B cell (primary cell): ENCODE results near the gene PPP6R1. TPM values are rescaled to one million over a fixed set of nuclear protein-coding genes. Genes with fewer than 3 reads are reported as not detected.

Experiments
- ATAC-seq: fragments of 200-7000 bp; cut with Tn5 transposase; one replicate; pipeline ENCODE4 v1.10.0; 2021; ENCODE audit warnings: low read depth, mild to moderate bottlenecking, moderate number of reproducible peaks, moderate library complexity
- CTCF ChIA-PET: fragments of 350-600 bp; sonication (Branson Sonifier 250); formaldehyde crosslinking; loops from one replicate; lab custom pipeline; 2021; ENCODE audit warnings: antibody characterized with exemption, inconsistent platforms; lab: Charles Lee
- POLR2A ChIA-PET: fragments of 350-600 bp; sonication (Branson Sonifier 250); formaldehyde crosslinking; loops from one replicate; lab custom pipeline; 2021; ENCODE audit warnings: antibody characterized with exemption; lab: Charles Lee
- DNase-seq: peaks from one replicate; pipeline ENCODE4 v3.0.0; 2013
- H2AFZ ChIP-seq: 2 replicates; pipeline ENCODE4 v1.6.1; 2012; ENCODE audit warnings: mild to moderate bottlenecking, low read depth, low read length; ENCODE audit not compliant: insufficient read depth, poor library complexity, severe bottlenecking
- H3K27ac ChIP-seq, 2 donors: 1 replicate in 1 of 2; 2 replicates in 1 of 2; pipeline ENCODE4 v1.5.1; 2012 to 2013; ENCODE audit warnings: low read length in 2 of 2, mild to moderate bottlenecking in 2 of 2, moderate library complexity in 1 of 2
- H3K27me3 ChIP-seq, 4 experiments: fragments of 200-600 bp in 1 of 4; sonication (generic) in 1 of 4; replicated peaks in 1 of 4; 1 replicate in 2 of 4; 2 replicates in 2 of 4; pipeline versions ENCODE4 v1.6.1 to v1.7.0; 2013 to 2016; ENCODE audit warnings: low read length in 3 of 4, mild to moderate bottlenecking in 2 of 4, mixed read lengths in 1 of 4, moderate library complexity in 1 of 4; ENCODE audit not compliant: insufficient read depth in 4 of 4, control insufficient read depth in 3 of 4; ENCODE audit errors: control extremely low read depth in 1 of 4
- H3K36me3 ChIP-seq, 2 experiments: replicated peaks in 1 of 2; 1 replicate in 1 of 2; 2 replicates in 1 of 2; pipeline versions ENCODE4 v1.6.1 to v1.7.1; 2013; ENCODE audit warnings: low read length in 1 of 2; ENCODE audit not compliant: insufficient read depth in 2 of 2, control insufficient read depth in 1 of 2; ENCODE audit errors: control extremely low read depth in 1 of 2, extremely low read depth in 1 of 2
- H3K4me1 ChIP-seq, 2 donors: fragments of 200-600 bp in 1 of 2; sonication (generic) in 1 of 2; 1 replicate in 1 of 2; 2 replicates in 1 of 2; pipeline versions ENCODE4 v1.5.1 to v1.6.1; 2013 to 2017; ENCODE audit warnings: low read length in 2 of 2; ENCODE audit not compliant: control insufficient read depth in 2 of 2, insufficient read depth in 2 of 2
- H3K4me2 ChIP-seq: replicated peaks from 2 replicates; pipeline ENCODE3; 2012; ENCODE audit warnings: mild to moderate bottlenecking, low read depth, low read length; ENCODE audit not compliant: poor library complexity, severe bottlenecking
- H3K4me3 ChIP-seq, 5 experiments: fragments of 200-600 bp in 1 of 5; sonication (generic) in 1 of 5; 1 replicate in 3 of 5; 2 replicates in 2 of 5; pipeline versions ENCODE4 v1.5.1 to v1.7.0; 2011 to 2016; ENCODE audit warnings: low read length in 4 of 5, mild to moderate bottlenecking in 4 of 5, low read depth in 2 of 5, control low read depth in 1 of 5, moderate library complexity in 1 of 5; ENCODE audit not compliant: insufficient read depth in 1 of 5; ENCODE audit errors: control extremely low read depth in 1 of 5, extremely low read depth in 1 of 5
- H3K79me2 ChIP-seq: fragments of 200-600 bp; sonication (generic); one replicate; pipeline ENCODE4 v1.6.0; 2016; ENCODE audit warnings: low read length; ENCODE audit not compliant: control insufficient read depth, insufficient read depth
- H3K9ac ChIP-seq: fragments of 200-600 bp; sonication (generic); 2 replicates; pipeline ENCODE4 v1.6.1; 2017; ENCODE audit warnings: mild to moderate bottlenecking, low read length, moderate library complexity
- H3K9me3 ChIP-seq, 3 donors: one replicate each; pipeline versions ENCODE4 v1.6.1 to v1.7.1; 2013; ENCODE audit warnings: low read length in 2 of 3; ENCODE audit not compliant: control insufficient read depth in 2 of 3, insufficient read depth in 1 of 3; ENCODE audit errors: control extremely low read depth in 1 of 3
- H4K20me1 ChIP-seq: 2 replicates; pipeline ENCODE4 v1.6.0; 2012; ENCODE audit warnings: mild to moderate bottlenecking, low read length; ENCODE audit not compliant: insufficient read depth, control insufficient read depth, poor library complexity, severe bottlenecking
- H3K27ac Mint-ChIP-seq: one replicate; pipeline ENCODE4 v1.8.0; 2021; ENCODE audit warnings: mixed read lengths
- H3K27me3 Mint-ChIP-seq: one replicate; pipeline ENCODE4 v1.8.0; 2021; ENCODE audit warnings: mixed read lengths
- H3K4me1 Mint-ChIP-seq: one replicate; pipeline ENCODE4 v1.8.0; 2021; ENCODE audit warnings: mixed read lengths
- H3K4me3 Mint-ChIP-seq: one replicate; pipeline ENCODE4 v1.8.0; 2021; ENCODE audit warnings: mixed read lengths
- H3K9me3 Mint-ChIP-seq: one replicate; pipeline ENCODE4 v1.8.0; 2022; ENCODE audit warnings: mixed read lengths; ENCODE audit not compliant: insufficient read depth
- CTCF ChIP-seq: fragments of 200-600 bp; IDR thresholded peaks from one replicate; pipeline ENCODE4 v1.8.0; 2022; ENCODE audit warnings: antibody characterized with exemption, mild to moderate bottlenecking
- EZH2 ChIP-seq: IDR thresholded peaks from 2 replicates; pipeline ENCODE4 v1.6.1; 2012; ENCODE audit warnings: borderline replicate concordance, low read depth, mild to moderate bottlenecking, moderate library complexity, low read length; ENCODE audit not compliant: insufficient read depth, poor library complexity, severe bottlenecking
- WGBS: methylation state at CpG from one replicate; pipeline ENCODE4 v1.1.5; 2013; ENCODE audit warnings: missing lambda C conversion rate; ENCODE audit not compliant: insufficient coverage; 5-methylcytosine and 5-hydroxymethylcytosine counted together
- intact Hi-C: fragments of 100-400 bp; cut with micrococcal nuclease; formaldehyde crosslinking; loops from one replicate; pipeline ENCODE4 v1.10.0; 2022
- polyA plus RNA-seq: library from polyadenylated mRNA; depleted of rRNA; stranded (reverse); fragments of >200 nt; gene quantifications from 2 replicates; pipeline ENCODE4 v1.2.3, GENCODE V29; 2012
- total RNA-seq, 2 donors: library from RNA; stranded (reverse); fragments of 120-200 nt in 1 of 2; gene quantifications; 1 replicate in 1 of 2; 2 replicates in 1 of 2; pipeline versions ENCODE4 v1.2.3 to v1.2.4, GENCODE V29; 2013 to 2022

The PPP6R1 gene
- total and polyA plus RNA-seq, 2 donors (not counting 1 experiment from before 2014, with no cell fraction given): 122 to 193 TPM

- no peaks in the 10 kb centered on the region for H3K9me3 ChIP-seq
- Mint-ChIP-seq H3K4me3 (no peak overlapping the region), H3K27ac (no peak overlapping the region), H3K9me3 (no peaks in the 10 kb centered on the region), H3K27me3 (peaks cover 25% of the 10 kb centered on the region), H3K4me1 (no peaks in the 10 kb centered on the region)
- H4K20me1 ChIP-seq: no peaks in the 10 kb centered on the region
- H3K9ac ChIP-seq: no peak overlapping the region
- ChIA-PET CTCF (no interaction called here), POLR2A (interaction anchor here (0.6 kb wide), 1 partner anchor 127 kb away, joined by 4 read pairs; no protein-coding TSS in a partner anchor)
- H3K4me2 ChIP-seq: no peak overlapping the region
- H3K79me2 ChIP-seq: no peaks in the 10 kb centered on the region
- TF ChIP-seq EZH2: no peak
- no peak for TF ChIP-seq CTCF
- H3K36me3 ChIP-seq: no peaks in the 10 kb centered on the region
- no peak overlapping the region for H3K27ac ChIP-seq
- H3K4me1 ChIP-seq: no peaks in the 10 kb centered on the region
- DNase-seq (no peak), ATAC-seq (no peak)
- 14% methylated on average over 6 of the region's 8 CpGs for WGBS
- H3K27me3 ChIP-seq: peaks cover 0 to 14% (median 0%) of the 10 kb centered on the region in 4 experiments
- H3K4me3 ChIP-seq: no peak overlapping the region
- peak overlapping the region; percentile 33 for H2AFZ ChIP-seq
- intact Hi-C loops: no loop called here
These were observed 70.2 kb downstream of the PPP6R1 start for GRCh38 chr19:55188625-55189024.

DNA sequence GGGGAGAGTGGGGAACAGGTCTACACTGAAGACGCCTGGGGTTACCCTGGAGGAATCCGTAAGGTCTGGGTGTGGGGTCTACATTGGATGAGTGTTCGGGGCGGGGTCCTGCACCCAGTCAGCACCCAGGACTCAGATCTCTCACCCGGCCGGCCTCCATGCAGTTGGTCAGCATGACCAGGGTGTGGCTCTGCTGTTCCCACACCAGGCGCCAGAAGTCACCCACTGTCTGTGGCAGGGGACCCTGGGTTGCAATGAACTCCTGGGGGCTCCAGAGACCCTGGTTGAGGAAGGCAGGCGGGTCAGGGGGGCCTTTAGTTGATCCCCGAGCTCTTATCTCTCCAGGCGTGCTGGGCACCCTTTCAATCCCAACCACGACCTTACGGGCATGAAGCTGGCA is 72.7 kb downstream of the PPP6R1 start:
- TF ChIP-seq EZH2 (no peak), CTCF (no peak)
- Histone ChIP-seq H3K4me1 (no peaks in the 10 kb centered on the region), H3K9ac (no peak overlapping the region), H3K27me3 (peaks cover 0 to 34% (median 10%) of the 10 kb centered on the region in 4 experiments), H3K36me3 (no peaks in the 10 kb centered on the region), H3K27ac (no peak overlapping the region), H2AFZ (no peak overlapping the region), H3K79me2 (no peaks in the 10 kb centered on the region), H3K4me3 (no peak overlapping the region), H3K4me2 (no peak overlapping the region), H3K9me3 (peaks cover 0 to 11% (median 0%) of the 10 kb centered on the region in 3 donors), H4K20me1 (no peaks in the 10 kb centered on the region)
- no peaks in the 10 kb centered on the region for H3K9me3 Mint-ChIP-seq
- no peak overlapping the region for H3K4me3 Mint-ChIP-seq
- POLR2A ChIA-PET: no interaction called here
- peaks cover 27% of the 10 kb centered on the region for H3K27me3 Mint-ChIP-seq
- intact Hi-C loops: no loop called here
- no peak for DNase-seq
- 87% methylated on average over 12 of the region's 12 CpGs for WGBS
- H3K27ac Mint-ChIP-seq: no peak overlapping the region
- CTCF ChIA-PET: no interaction called here
- no peaks in the 10 kb centered on the region for H3K4me1 Mint-ChIP-seq
- no peak for ATAC-seq
